Urothelium cell line (cell line): ENCODE data around the gene RTN4RL2.
A peak's percentile ranks its signal among the peaks of the same experiment; 100 is the strongest.

Source experiments
- DNase-seq: peaks from one replicate; pipeline ENCODE4 v3.0.0; 2011; ENCODE audit warnings: low spot score, mixed read lengths
- FAIRE-seq: peaks from 2 replicates; lab custom pipeline; 2011; peaks lifted over from hg19 to GRCh38; lab: Jason Lieb, UNC

Gene RTN4RL2

GRCh38 chr11:57498540-57498939, 38.2 kb downstream of the RTN4RL2 start:
- FAIRE-seq (no peak), DNase-seq (no peak)

GRCh38 chr11:57499413-57499982, 39.2 kb downstream of the RTN4RL2 start:
- FAIRE-seq: no peak
- peak; percentile 28 for DNase-seq

- FAIRE-seq (no peak), DNase-seq (no peak)
Observed at GRCh38 chr11:57499983-57500461, 39.7 kb downstream of the RTN4RL2 start.

- no peak for FAIRE-seq
Observed at GRCh38 chr11:57500515-57500914, 40.2 kb downstream of the RTN4RL2 start.

GRCh38 chr11:57500926-57501325, 40.6 kb downstream of the RTN4RL2 start:
- no peak for FAIRE-seq
- no peak for DNase-seq

More at GRCh38 chr11:57500515-57500914, 40.2 kb downstream of the RTN4RL2 start:
- no peak for DNase-seq

- DNase-seq (no peak), FAIRE-seq (no peak)
Observed at GRCh38 chr11:57501953-57502352, 41.6 kb downstream of the RTN4RL2 start.

DNA sequence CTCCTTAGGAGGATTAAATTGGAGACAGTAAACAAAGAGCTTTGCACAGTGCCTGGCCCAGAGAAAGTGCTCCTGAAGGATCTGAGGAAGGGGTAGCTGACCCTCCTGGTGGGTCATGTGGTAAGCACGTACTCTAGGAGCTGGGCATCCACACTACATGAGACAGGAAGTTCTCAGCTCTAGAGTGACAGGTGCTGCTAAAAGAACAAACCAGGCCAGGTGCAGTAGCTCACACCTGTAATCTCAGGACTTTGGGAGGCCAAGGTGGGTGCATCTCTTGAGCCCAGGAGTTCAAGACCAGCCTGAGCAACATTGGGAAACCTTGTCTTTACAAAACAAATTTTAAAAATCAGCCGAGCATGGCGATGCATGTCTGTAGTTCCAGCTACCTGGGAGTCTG, 42.0 kb downstream of the RTN4RL2 start:
- FAIRE-seq (no peak), DNase-seq (no peak)

DNA sequence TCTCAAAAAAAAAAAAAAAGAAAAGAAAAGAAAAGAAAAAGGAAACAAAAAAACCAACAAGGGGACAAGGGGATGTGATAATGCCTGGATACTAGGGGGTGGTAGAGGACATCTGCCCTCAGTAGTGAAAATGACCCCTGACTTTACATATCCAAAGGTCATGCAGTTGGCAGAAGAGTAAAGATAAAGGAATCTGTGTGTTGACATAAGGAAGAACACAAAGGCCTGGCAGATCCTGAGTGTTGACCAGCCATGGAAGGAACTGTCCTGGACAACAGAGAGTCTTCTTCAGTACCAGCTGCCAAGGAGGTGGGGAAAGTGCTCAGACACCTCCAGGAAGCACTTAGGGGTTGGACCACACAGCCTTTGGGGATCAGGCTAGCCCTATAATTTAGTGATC, 42.5 kb downstream of the RTN4RL2 start:
- DNase-seq: no peak
- FAIRE-seq: no peak

DNA sequence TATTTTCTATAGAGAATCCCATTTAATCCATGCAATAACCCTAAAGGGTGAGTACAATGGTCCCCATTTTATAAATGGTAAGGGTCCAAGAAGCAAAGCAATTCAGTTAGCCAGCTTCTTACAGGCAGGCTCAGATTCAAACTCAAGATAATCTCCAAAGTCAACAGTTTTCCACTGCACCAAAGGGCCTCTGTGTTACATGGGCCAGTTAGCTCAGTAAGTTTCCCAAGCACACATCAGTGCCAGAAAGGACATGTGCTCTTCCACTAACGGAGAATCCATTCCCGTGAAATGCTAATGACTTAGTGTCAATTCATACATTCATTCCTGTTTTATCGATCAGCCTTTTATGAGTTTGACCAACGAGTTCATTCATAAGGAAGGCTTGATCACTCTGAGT, 44.2 kb downstream of the RTN4RL2 start:
- DNase-seq: no peak
- FAIRE-seq: no peak

GRCh38 chr11:57506522-57506921, 46.2 kb downstream of the RTN4RL2 start:
- FAIRE-seq: no peak
- DNase-seq: no peak

DNA sequence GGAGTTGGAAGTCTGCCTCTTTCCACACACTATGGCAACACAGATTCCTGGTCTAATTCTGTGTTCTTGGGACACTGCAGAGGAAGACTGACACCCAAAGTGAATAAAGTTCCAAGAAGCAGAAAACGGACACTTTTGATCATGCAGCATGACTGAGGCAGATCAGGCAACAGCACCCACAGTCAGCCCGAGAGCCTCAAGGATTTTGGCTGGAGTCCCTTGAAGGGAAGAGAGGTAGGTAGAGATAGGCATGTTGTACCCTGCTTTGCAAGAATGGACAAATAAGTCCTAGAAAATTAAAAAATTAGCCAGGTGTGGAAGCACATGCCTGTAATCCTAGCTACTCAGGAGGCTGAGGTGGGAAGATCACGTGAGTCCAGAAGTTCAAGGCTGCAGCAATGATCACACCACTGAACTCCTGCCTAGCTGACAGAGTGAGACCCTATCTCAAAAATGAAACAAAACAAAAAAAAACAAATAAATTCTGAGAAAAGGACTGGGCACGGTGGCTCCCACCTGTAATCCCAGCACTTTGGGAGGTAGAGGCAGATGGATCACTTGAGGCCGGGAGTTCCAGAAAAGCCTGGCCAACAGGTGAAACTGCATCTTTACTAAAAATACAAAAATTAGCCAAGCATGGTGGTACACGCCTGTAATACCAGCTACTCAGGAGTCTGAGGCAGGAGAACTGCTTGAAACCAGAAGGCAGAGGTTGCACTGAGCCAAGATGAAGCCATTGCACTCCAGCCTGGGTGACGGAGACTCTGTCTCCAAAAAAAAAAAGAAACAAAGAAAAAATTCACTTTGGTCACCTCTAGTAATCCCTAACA, 48.2 kb downstream of the RTN4RL2 start:
- FAIRE-seq (no peak), DNase-seq (no peak)

DNA sequence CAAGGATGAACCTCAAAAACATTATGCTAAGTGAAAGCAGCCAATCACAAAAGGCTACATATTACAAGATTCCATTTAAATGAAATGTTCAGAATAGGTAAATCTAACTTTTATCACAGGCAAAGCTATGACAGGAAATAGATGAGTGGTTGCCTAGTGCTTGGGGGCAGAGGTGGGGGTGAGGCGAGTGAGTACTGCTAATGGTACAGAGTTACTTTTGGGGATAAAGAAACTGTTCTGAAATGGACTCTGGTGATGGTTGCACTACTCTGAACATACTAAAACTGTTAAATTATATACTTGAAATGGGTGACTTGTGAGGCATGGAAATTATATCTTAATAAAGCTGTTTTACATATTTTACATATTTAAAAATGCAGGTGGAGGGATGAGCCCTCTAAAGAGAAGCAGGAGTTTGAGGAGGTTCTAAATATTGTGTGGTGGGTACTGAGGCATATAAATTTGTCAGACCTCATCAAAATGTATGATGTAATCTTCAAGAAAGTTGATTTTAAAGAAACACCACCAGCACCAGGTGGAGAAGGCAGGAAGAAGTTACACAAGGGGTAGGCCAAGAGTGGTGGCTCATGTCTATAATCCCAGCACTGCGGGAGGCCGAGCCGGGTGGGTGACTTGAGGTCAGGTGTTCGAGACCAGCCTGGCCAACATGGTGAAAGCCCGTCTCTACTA, 51.6 kb downstream of the RTN4RL2 start:
- no peak for DNase-seq
- no peak for FAIRE-seq

- DNase-seq (no peak), FAIRE-seq (no peak)
Observed at GRCh38 chr11:57512646-57513451, 52.5 kb downstream of the RTN4RL2 start.

GRCh38 chr11:57513452-57513795, 53.1 kb downstream of the RTN4RL2 start:
- FAIRE-seq: no peak
- DNase-seq: no peak

GRCh38 chr11:57513911-57514537, 53.7 kb downstream of the RTN4RL2 start:
- no peak for DNase-seq
- FAIRE-seq: no peak

- FAIRE-seq: no peak
- DNase-seq: peak; percentile 69
Observed at GRCh38 chr11:57514538-57515331, 54.4 kb downstream of the RTN4RL2 start.

- FAIRE-seq (no peak), DNase-seq (peak; percentile 77)
Observed at GRCh38 chr11:57515332-57516060, 55.2 kb downstream of the RTN4RL2 start, which contains the start of gene SLC43A1. Gene SLC43A1 (minus strand): TSS chr11:57515702. CDS start chr11:57514111, 1,591 bp downstream.

- no peak for FAIRE-seq
- no peak for DNase-seq
Observed at GRCh38 chr11:57516061-57516443, 55.7 kb downstream of the RTN4RL2 start.

- DNase-seq: no peak
- no peak for FAIRE-seq
Observed at GRCh38 chr11:57521116-57521515, 60.8 kb downstream of the RTN4RL2 start.
